Kidney (tissue), 14 donors: ENCODE results near the gene KIF23. TPM values are rescaled to one million over a fixed set of nuclear protein-coding genes. Genes with fewer than 3 reads are reported as not detected.

Experiments used
- DNase-seq, 5 donors: peaks; one replicate each; pipeline ENCODE4 v3.0.0-alpha.2; 2013 to 2020
- FAIRE-seq: peaks from 2 replicates; lab custom pipeline; 2012; peaks lifted over from hg19 to GRCh38; lab: Jason Lieb, UNC
- H3K27ac ChIP-seq, 2 donors: one replicate each; pipeline ENCODE4 v1.7.0; 2013; ENCODE audit warnings: low read depth in 2 of 2, low read length in 2 of 2, inconsistent platforms in 1 of 2
- H3K27me3 ChIP-seq: one replicate; pipeline ENCODE4 v1.7.1; 2013; ENCODE audit warnings: low read length, inconsistent platforms; ENCODE audit not compliant: control insufficient read depth, insufficient read depth
- H3K36me3 ChIP-seq, 3 donors: one replicate each; pipeline versions ENCODE4 v1.7.0 to v1.7.1; 2013; ENCODE audit warnings: low read length in 3 of 3, control low read depth in 1 of 3, inconsistent platforms in 1 of 3; ENCODE audit not compliant: insufficient read depth in 3 of 3, control insufficient read depth in 2 of 3
- H3K4me1 ChIP-seq, 3 donors: one replicate each; pipeline versions ENCODE4 v1.7.0 to v1.7.1; 2013; ENCODE audit warnings: low read length in 3 of 3, inconsistent platforms in 1 of 3, low read depth in 1 of 3; ENCODE audit not compliant: control insufficient read depth in 2 of 3, insufficient read depth in 2 of 3
- H3K4me3 ChIP-seq, 3 donors: one replicate each; pipeline versions ENCODE4 v1.7.0 to v1.8.1; 2013; ENCODE audit warnings: low read length in 3 of 3, control low read depth in 1 of 3, inconsistent platforms in 1 of 3
- H3K9ac ChIP-seq, 3 donors: one replicate each; pipeline versions ENCODE4 v1.7.0 to v1.7.1; 2013; ENCODE audit warnings: low read length in 3 of 3, control low read depth in 1 of 3, inconsistent platforms in 1 of 3
- H3K9me3 ChIP-seq, 3 donors: one replicate each; pipeline versions ENCODE4 v1.7.0 to v1.7.1; 2013; ENCODE audit warnings: low read length in 3 of 3, control low read depth in 1 of 3, inconsistent platforms in 1 of 3; ENCODE audit not compliant: control insufficient read depth in 2 of 3, insufficient read depth in 1 of 3
- CTCF ChIP-seq: IDR thresholded peaks from 3 replicates; pipeline ENCODE4 v1.5.1; 2012; ENCODE audit warnings: mild to moderate bottlenecking, moderate library complexity, borderline replicate concordance; ENCODE audit not compliant: insufficient read depth; ENCODE audit errors: extremely low read depth
- intact Hi-C: fragments of 100-400 bp; cut with DNase I; formaldehyde crosslinking; loops from one replicate; pipeline ENCODE4 v1.11.1; 2022
- polyA plus RNA-seq: library from polyadenylated mRNA; stranded (reverse); fragments of 350-450 nt; fragmentation: Illumina TruSeq; extraction: RNeasy Lipid Tissue Mini Kit (QIAGEN cat#74804); gene quantifications from one replicate; pipeline ENCODE4 v1.2.3, GENCODE V29; 2014; ENCODE audit warnings: low read depth, low replicate concordance; ENCODE audit not compliant: insufficient read depth
- total RNA-seq: library from RNA; stranded (reverse); fragmentation: NEBNext Ultra II Directional; extraction: Animal tissue kit (Norgen Biotek cat#: 25700); gene quantifications from one replicate; pipeline ENCODE4 v1.2.1, GENCODE V29; 2021
- donor health status: control.
- donor health status: control.
- donor health status: control.
- donor health status: control.
- donor health status: control.
- donor health status: DM: yes; HTN: yes; CAD: no.
- donor health status: Normal renal cell carcinoma (clear cell type).

KIF23 gene
- total and polyA plus RNA-seq, 2 donors from 2014 or later = 2.5 to 3.6 TPM

GRCh38 chr15:69479081-69479480 is 64.9 kb downstream of the KIF23 start:
- H3K36me3 ChIP-seq = no peaks in the 10 kb centered on the region
- H3K27me3 ChIP-seq = no peaks in the 10 kb centered on the region
- intact Hi-C loops = loop anchor here (10.0 kb wide), 1 partner anchor 1006 kb away; no protein-coding TSS in a partner anchor
- H3K9ac ChIP-seq = no peak overlapping the region
- no peak overlapping the region for H3K4me3 ChIP-seq
- no peak for DNase-seq
- no peak for TF ChIP-seq CTCF
- peaks cover 0 to 3% (median 2%) of the 10 kb centered on the region in 3 donors for H3K4me1 ChIP-seq
- peaks cover 0 to 6% (median 2%) of the 10 kb centered on the region in 3 donors for H3K9me3 ChIP-seq
- H3K27ac ChIP-seq = no peak overlapping the region
- FAIRE-seq = no peak

GRCh38 chr15:69479971-69480370 is 65.8 kb downstream of the KIF23 start:
- Histone ChIP-seq H3K36me3 (no peaks in the 10 kb centered on the region), H3K9me3 (peaks cover 0 to 6% (median 2%) of the 10 kb centered on the region in 3 donors), H3K4me3 (no peak overlapping the region), H3K4me1 (peaks cover 0 to 3% (median 2%) of the 10 kb centered on the region in 3 donors), H3K27me3 (no peaks in the 10 kb centered on the region), H3K9ac (no peak overlapping the region), H3K27ac (no peak overlapping the region)
- TF ChIP-seq CTCF = no peak
- no peak for FAIRE-seq
- intact Hi-C loops = loop anchor here (10.0 kb wide), 1 partner anchor 1005 kb away; no protein-coding TSS in a partner anchor
- no peak for DNase-seq

DNA sequence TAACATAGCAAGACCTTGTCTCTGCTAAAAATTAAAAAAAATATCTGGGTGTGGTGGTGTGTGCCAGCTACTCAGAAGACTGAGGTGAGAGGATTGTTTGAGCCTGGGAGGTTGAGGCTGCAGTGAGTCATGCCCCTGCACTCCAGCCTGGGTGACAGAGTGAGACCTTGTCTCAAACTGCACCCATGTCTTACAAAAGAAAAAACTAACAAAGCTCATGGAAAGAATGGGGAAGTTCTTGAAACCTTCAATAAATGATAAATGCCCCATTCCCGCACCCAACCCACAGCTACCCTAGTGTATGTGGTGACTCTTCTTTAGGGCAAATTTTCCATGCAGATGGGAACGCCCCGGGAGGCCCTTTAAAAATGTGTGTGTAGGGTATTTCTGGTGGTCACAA is 66.8 kb downstream of the KIF23 start:
- Histone ChIP-seq H3K27me3 (no peaks in the 10 kb centered on the region), H3K27ac (no peak overlapping the region), H3K9ac (no peak overlapping the region), H3K9me3 (peaks cover 0 to 11% (median 2%) of the 10 kb centered on the region in 3 donors), H3K4me3 (no peak overlapping the region), H3K36me3 (no peaks in the 10 kb centered on the region), H3K4me1 (peaks cover 0 to 6% (median 3%) of the 10 kb centered on the region in 3 donors)
- DNase-seq (no peak), FAIRE-seq (no peak)
- intact Hi-C loops = no loop called here
- no peak for TF ChIP-seq CTCF
